Measurements from ENCODE around the gene NME9. TPM values are rescaled to one million over a fixed set of nuclear protein-coding genes. Genes with fewer than 3 reads are reported as not detected.

The NME9 gene
- total and polyA plus RNA-seq, 2 of the 4 experiments (the other 2 are of a cell fraction): not detected

DNA sequence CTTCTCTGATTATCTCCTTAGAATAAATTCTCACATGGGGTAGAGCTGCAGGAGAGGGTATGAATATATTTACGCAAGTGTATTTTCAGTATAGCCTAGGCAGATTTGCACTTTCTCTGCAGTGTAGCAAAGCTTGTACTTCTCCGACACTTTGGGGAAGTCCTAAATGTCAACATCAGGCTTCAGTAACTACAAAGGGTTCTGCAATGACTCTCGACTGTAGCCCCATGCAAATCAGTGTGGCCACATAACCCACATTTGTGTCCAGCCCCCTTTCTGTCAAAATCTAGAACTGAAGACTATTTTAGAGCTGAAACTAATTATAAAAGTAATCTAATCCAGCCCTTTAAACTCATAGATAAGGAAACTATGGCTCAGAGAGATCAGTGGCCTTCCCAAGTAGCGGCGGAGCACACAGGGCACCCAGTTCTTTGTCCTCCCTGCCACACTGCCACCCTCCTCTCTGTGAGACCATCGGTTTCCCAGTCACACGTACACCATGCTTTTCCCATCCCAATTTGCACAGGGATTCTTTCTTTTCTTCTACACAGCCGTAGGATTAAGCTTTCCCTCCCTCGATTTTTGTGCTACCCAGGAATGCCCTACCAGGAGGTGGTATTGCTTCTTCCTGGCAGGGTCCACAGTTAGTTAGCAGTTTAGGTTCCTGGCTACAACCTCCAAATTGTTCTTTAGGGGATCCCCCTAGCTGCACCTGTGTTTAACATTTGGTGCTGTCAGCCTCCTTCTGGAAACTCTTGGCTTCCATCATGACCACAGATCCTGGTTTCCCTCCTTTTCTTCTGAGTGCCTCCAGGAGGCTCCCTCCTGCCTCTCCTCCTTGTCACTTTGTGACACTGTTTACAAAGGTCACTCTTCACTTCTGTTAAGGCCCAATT, 41.7 kb upstream of the NME9 start:
- dilution Hi-C loops (cut with HindIII; ENCODE audit: low sequenced_read_pairs, unreplicated experiment) (no loop called here), intact Hi-C loops (cut with micrococcal nuclease) (no loop called here), in situ Hi-C loops (cut with MboI; ENCODE audit: low sequenced_read_pairs) (no loop called here)
- Histone ChIP-seq H3K27me3 (ENCODE audit: control insufficient read depth, insufficient read depth, low read length) (no peaks in the 10 kb centered on the region), H3K9me3 (ENCODE audit: control insufficient read depth, insufficient read depth, low read length) (no peaks in the 10 kb centered on the region), H2AK9ac (replicated peaks; ENCODE audit: low read depth, low read length, poor library complexity) (no peak overlapping the region), H4K20me1 (ENCODE audit: insufficient read depth, low read length) (peaks cover 8% of the 10 kb centered on the region), H3K14ac (replicated peaks; ENCODE audit: low read depth, low read length) (no peak overlapping the region), H3K4ac (ENCODE audit: low read depth, low read length) (no peak overlapping the region), H3K56ac (ENCODE audit: extremely low read depth, insufficient read depth, low read length) (no peak overlapping the region), H4K8ac (ENCODE audit: low read depth in 2 of 2, low read length in 2 of 2) (no peak overlapping the region), H3K4me2 (ENCODE audit: low read depth, low read length) (no peak overlapping the region), H2AFZ (replicated peaks; ENCODE audit: low read length, poor library complexity) (no peak overlapping the region), H3K18ac (ENCODE audit: low read depth, low read length) (no peak overlapping the region), H2BK15ac (ENCODE audit: low read depth, low read length) (no peak overlapping the region), H2AK5ac (ENCODE audit: low read depth, low read length) (no peak overlapping the region), H3K27ac (ENCODE audit: insufficient read depth, low read length) (no peak overlapping the region), H2BK20ac (ENCODE audit: low read depth, low read length) (no peak overlapping the region), H4K91ac (ENCODE audit: insufficient read depth, low read depth, low read length) (no peak overlapping the region), H3K36me3 (ENCODE audit: control insufficient read depth, insufficient read depth, low read length) (peaks cover 4% of the 10 kb centered on the region; the same call in 1 of the 2 replicates), H3K23ac (ENCODE audit: low read depth, low read length) (no peak overlapping the region), H3K4me3 (ENCODE audit: insufficient read depth, low read depth, low read length) (no peak overlapping the region), H3K79me1 (ENCODE audit: low read depth in 1 of 2, low read length in 2 of 2) (peaks cover 2 to 28% of the 10 kb centered on the region in 2 experiments; a peak in 3 of 4 replicates), H3K4me1 (ENCODE audit: control insufficient read depth, insufficient read depth, low read length) (no peaks in the 10 kb centered on the region), H2BK5ac (ENCODE audit: low read depth, low read length, poor library complexity, severe bottlenecking) (no peak overlapping the region), H3K9me1 (ENCODE audit: insufficient read depth, low read length) (peaks cover 7% of the 10 kb centered on the region), H4K5ac (ENCODE audit: low read depth, low read length) (no peak overlapping the region), H3K9ac (ENCODE audit: low read depth, low read length) (no peak overlapping the region), H2BK120ac (ENCODE audit: low read depth, low read length) (no peak overlapping the region)
- no peak for DNase-seq
- POLR2A ChIA-PET (ENCODE audit: unreplicated experiment): no interaction called here
- no TSS peak for BruUV-seq (replicated peaks)
- WGBS, 2 experiments (ENCODE audit: extremely low coverage in 2 of 2, insufficient read length in 1 of 2): 83% methylated on average over 2 of the region's 9 CpGs; no CpG with 5 or more reads in 1 of the 2 experiments
- TF ChIP-seq MAZ (IDR thresholded peaks at IDR 0.05; ENCODE audit: borderline replicate concordance, low read depth, low read length): no peak
- no peak for TF ChIP-seq CHD1 (IDR thresholded peaks at IDR 0.05; ENCODE audit: low read depth, low read length)
- TF ChIP-seq NFE2L2 (IDR thresholded peaks at IDR 0.05; ENCODE audit: low read depth, low read length): no peak
- TF ChIP-seq CEBPB (IDR thresholded peaks at IDR 0.05; ENCODE audit: low read depth, low read length): no peak
- TF ChIP-seq MXI1 (IDR thresholded peaks at IDR 0.05; ENCODE audit: borderline replicate concordance, low read depth, low read length): no peak
- ATAC-seq (ENCODE audit: low read depth): no peak
- CTCF ChIA-PET: no interaction called here

Measured in IMR-90 (cell line).